ENCODE results near the gene MIA.

GRCh38 chr19:40811478-40812341, 36.4 kb downstream of the MIA start:
- TF ChIP-seq CTCF (IDR thresholded peaks at IDR 0.05) (no peak), ZFX (IDR thresholded peaks at IDR 0.05; ENCODE audit: borderline replicate concordance) (no peak)

Data from 22Rv1 (cell line).